GM12878 (cell line): ENCODE results near the gene RRBP1. TPM values are rescaled to one million over a fixed set of nuclear protein-coding genes. Genes with fewer than 3 reads are reported as not detected.
A peak's percentile ranks its signal among the peaks of the same experiment; 100 is the strongest.

ENCODE experiments used
- ATAC-seq: fragments of 200-7000 bp; cut with Tn5 transposase; 3 replicates; pipeline ENCODE4 v1.9.1; 2020; ENCODE audit warnings: mild to moderate bottlenecking, moderate library complexity
- BruUV-seq: library from RNA; stranded (reverse); fragments of 400-500 nt; replicated peaks from 2 replicates; lab custom pipeline; 2021; lab: Mats Ljungman, UMichigan
- CTCF ChIA-PET: fragments of 300-600 bp; sonication (Branson Sonifier 250); formaldehyde crosslinking; extraction: SDS; loops from one replicate; lab custom pipeline; 2021; ENCODE audit warnings: inconsistent platforms; lab: Yijun Ruan, JAX
- POLR2A ChIA-PET: fragments of 350-600 bp; formaldehyde crosslinking; extraction: SDS; loops from one replicate; lab custom pipeline; 2021; ENCODE audit warnings: inconsistent platforms; lab: Charles Lee
- RAD21 ChIA-PET: fragments of 300-600 bp; sonication (Branson Sonifier 250); formaldehyde crosslinking; loops from one replicate; lab custom pipeline; 2023; ENCODE audit warnings: antibody characterized with exemption; ENCODE audit not compliant: unreplicated experiment; lab: Charles Lee
- SMC1A ChIA-PET: fragments of 300-600 bp; sonication (Branson Sonifier 250); formaldehyde crosslinking; loops from one replicate; lab custom pipeline; 2023; ENCODE audit not compliant: unreplicated experiment, uncharacterized antibody; lab: Charles Lee
- DNase-seq: peaks from one replicate; pipeline ENCODE4 v3.0.0-alpha.2; 2011; ENCODE audit warnings: low read depth, low spot score
- FAIRE-seq: peaks from 3 replicates; lab custom pipeline; 2011; peaks lifted over from hg19 to GRCh38; lab: Jason Lieb, UNC
- H2AFZ ChIP-seq: 2 replicates; pipeline ENCODE4 v1.6.0; 2011; ENCODE audit warnings: low read depth, low read length, control low read depth; ENCODE audit not compliant: control insufficient read depth
- H3K27ac ChIP-seq: 2 replicates; pipeline ENCODE4 v1.5.1; 2011; ENCODE audit warnings: control low read depth; ENCODE audit not compliant: control insufficient read depth, insufficient read depth
- H3K27me3 ChIP-seq, 2 experiments: replicated peaks in 1 of 2; 2 replicates each; pipeline versions ENCODE4 v1.6.0 to v1.6.1; 2011; ENCODE audit warnings: low read length in 1 of 2; ENCODE audit not compliant: control insufficient read depth in 2 of 2, insufficient read depth in 2 of 2
- H3K36me3 ChIP-seq, 2 experiments: 2 replicates each; pipeline ENCODE4 v1.5.1; 2011; ENCODE audit warnings: low read length in 1 of 2; ENCODE audit not compliant: control insufficient read depth in 2 of 2, insufficient read depth in 2 of 2
- H3K4me1 ChIP-seq: 2 replicates; pipeline ENCODE4 v1.6.1; 2011; ENCODE audit warnings: mild to moderate bottlenecking, low read length, moderate library complexity, mixed read lengths; ENCODE audit not compliant: control insufficient read depth, insufficient read depth
- H3K4me2 ChIP-seq: 2 replicates; pipeline ENCODE4 v1.6.0; 2011; ENCODE audit warnings: control low read depth; ENCODE audit not compliant: control insufficient read depth, insufficient read depth
- H3K4me3 ChIP-seq: fragments of 200-600 bp; sonication (generic); 2 replicates; pipeline ENCODE4 v1.5.1; 2016
- H3K79me2 ChIP-seq: 2 replicates; pipeline ENCODE4 v1.6.0; 2011; ENCODE audit warnings: low read length; ENCODE audit not compliant: control insufficient read depth, insufficient read depth
- H3K9ac ChIP-seq: 2 replicates; pipeline ENCODE4 v1.8.0; 2011; ENCODE audit warnings: low read length, control low read depth, mixed read lengths; ENCODE audit not compliant: control insufficient read depth, insufficient read depth
- H3K9me3 ChIP-seq: replicated peaks from 3 replicates; pipeline ENCODE4 v1.5.1; 2011; ENCODE audit warnings: mild to moderate bottlenecking, low read length; ENCODE audit not compliant: control insufficient read depth, insufficient read depth
- H4K20me1 ChIP-seq: 2 replicates; pipeline ENCODE4 v1.6.0; 2011; ENCODE audit not compliant: control insufficient read depth, insufficient read depth
- FOXK2 ChIP-seq: fragments of 450-650 bp; IDR thresholded peaks from 2 replicates; pipeline ENCODE4 v1.6.1; 2017; ENCODE audit warnings: mild to moderate bottlenecking, moderate library complexity
- IRF4 ChIP-seq: IDR thresholded peaks from 2 replicates; pipeline ENCODE4 v1.6.1; 2011; ENCODE audit warnings: low read depth, low read length
- NR2C2 ChIP-seq: IDR thresholded peaks from 2 replicates; pipeline ENCODE4 v1.6.1; 2011; ENCODE audit warnings: borderline replicate concordance, low read depth; ENCODE audit not compliant: control insufficient read depth, insufficient read length
- PAX8 ChIP-seq: fragments of 450-650 bp; IDR thresholded peaks from 2 replicates; pipeline ENCODE4 v1.6.1; 2017; ENCODE audit warnings: mild to moderate bottlenecking, moderate library complexity
- RUNX3 ChIP-seq: IDR thresholded peaks from 2 replicates; pipeline ENCODE4 v1.6.1; 2012; ENCODE audit warnings: low read length, inconsistent platforms
- SIN3A ChIP-seq: IDR thresholded peaks from 2 replicates; pipeline ENCODE4 v1.6.1; 2012; ENCODE audit warnings: low read depth, low read length, improper control_type of control experiment
- SMAD5 ChIP-seq: IDR thresholded peaks from 2 replicates; pipeline ENCODE4 v1.6.1; 2016; ENCODE audit warnings: antibody characterized with exemption, low read depth
- WGBS: methylation state at CpG from one replicate; pipeline ENCODE4 v1.1.6; 2016; ENCODE audit warnings: low lambda C conversion rate; ENCODE audit not compliant: insufficient replicate concordance, insufficient coverage; ENCODE audit errors: missing lambda C conversion rate; 5-methylcytosine and 5-hydroxymethylcytosine counted together
- in situ Hi-C: fragments of 300-500 bp; cut with MboI; formaldehyde crosslinking; loops from 9 replicates; pipeline ENCODE4 v1.14.3; 2018; ENCODE audit warnings: mixed read lengths
- intact Hi-C: fragments of 100-400 bp; cut with micrococcal nuclease; formaldehyde crosslinking; loops from one replicate; pipeline ENCODE4 v1.14.2; 2022; ENCODE audit not compliant: unreplicated experiment
- polyA plus RNA-seq, 11 experiments: library from polyadenylated mRNA; depleted of rRNA in 4 of 11; unstranded in 6 of 11; stranded (reverse) in 5 of 11; fragments of >200 nt; fragmentation: Nextera tagmentation in 4 of 11; fragmentation: Illumina TruSeq in 1 of 11; extraction: Ambion mirVana in 4 of 11; extraction: Trizol in 1 of 11; gene quantifications; 1 replicate in 1 of 11; 2 replicates in 10 of 11; pipeline versions ENCODE4 v1.2.1 to v1.2.3, GENCODE V29; 2011 to 2016; ENCODE audit warnings: inconsistent platforms in 2 of 11, missing spikeins in 2 of 11, low read depth in 1 of 11
- total RNA-seq, 4 experiments: library from RNA; depleted of rRNA in 3 of 4; stranded (reverse); fragments of >200 nt in 3 of 4; fragmentation: Illumina TruSeq in 1 of 4; extraction: Trizol in 1 of 4; gene quantifications; 2 replicates each; pipeline versions ENCODE4 v1.2.1 to v1.2.3, GENCODE V29; 2013 to 2021
- TF ChIP-seq, protein P1 (sequence below): IDR thresholded peaks from 2 replicates; pipeline ENCODE4 v1.6.1; 2011; ENCODE audit warnings: borderline replicate concordance, low read depth, mild to moderate bottlenecking, moderate library complexity, mixed read lengths, low read length; ENCODE audit not compliant: insufficient read depth; ENCODE audit errors: extremely low read length

The RRBP1 gene
- total and polyA plus RNA-seq, 10 of the 15 experiments (the other 5 are each of a cell fraction or from before 2014, with no cell fraction given), result 1.2 to 57.4 (median 24.6) TPM

DNA sequence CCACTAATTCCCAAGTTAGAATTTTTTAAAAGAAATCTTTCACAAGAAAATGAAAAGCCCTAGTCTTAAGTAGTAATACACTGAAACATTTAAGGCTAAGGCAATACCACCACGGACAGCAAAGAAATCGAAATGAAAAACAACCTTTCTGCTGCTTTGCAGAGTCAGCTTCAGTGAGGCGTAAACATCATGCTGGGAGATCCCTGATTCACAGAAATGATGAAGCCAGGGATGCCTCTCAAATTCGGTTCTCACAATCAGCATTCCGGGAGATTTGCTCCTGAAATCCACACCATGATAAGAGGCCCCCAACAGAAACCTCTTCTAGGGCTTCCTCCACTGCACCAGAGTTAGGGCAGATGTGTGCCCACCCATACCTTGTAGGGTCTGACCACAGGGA is 18.6 kb downstream of the RRBP1 start:
- Histone ChIP-seq H3K4me3 (no peak overlapping the region), H3K9me3 (no peaks in the 10 kb centered on the region; the same call in 1 of the 3 replicates), H3K27ac (no peak overlapping the region), H2AFZ (no peak overlapping the region), H3K4me2 (peak overlapping the region; percentile 9; the same call in 1 of the 2 replicates), H3K36me3 (no peaks in the 10 kb centered on the region; a peak in 1 of 4 replicates), H3K79me2 (peaks cover 21% of the 10 kb centered on the region), H3K27me3 (no peaks in the 10 kb centered on the region), H3K4me1 (peaks cover 13% of the 10 kb centered on the region)
- in situ Hi-C loops (no loop called here), intact Hi-C loops (no loop called here)
- no peak for FAIRE-seq
- SMC1A ChIA-PET, result no interaction called here
- ATAC-seq, result no peak
- 100% methylated on average over 5 of the region's 5 CpGs for WGBS
- CTCF ChIA-PET, result interaction anchor here (4.1 kb wide), 1 partner anchor 19 kb away, joined by 23 read pairs; the partner anchor contains the start of gene RRBP1
- POLR2A ChIA-PET, result no interaction called here
- no peak for DNase-seq
- BruUV-seq, result no TSS peak
- RAD21 ChIA-PET, result no interaction called here
- TF ChIP-seq PAX8, result no peak
- TF ChIP-seq RUNX3, result no peak
- no peak for TF ChIP-seq IRF4
- no peak for TF ChIP-seq SIN3A
- TF ChIP-seq SMAD5, result no peak
- TF ChIP-seq, protein P1, sequence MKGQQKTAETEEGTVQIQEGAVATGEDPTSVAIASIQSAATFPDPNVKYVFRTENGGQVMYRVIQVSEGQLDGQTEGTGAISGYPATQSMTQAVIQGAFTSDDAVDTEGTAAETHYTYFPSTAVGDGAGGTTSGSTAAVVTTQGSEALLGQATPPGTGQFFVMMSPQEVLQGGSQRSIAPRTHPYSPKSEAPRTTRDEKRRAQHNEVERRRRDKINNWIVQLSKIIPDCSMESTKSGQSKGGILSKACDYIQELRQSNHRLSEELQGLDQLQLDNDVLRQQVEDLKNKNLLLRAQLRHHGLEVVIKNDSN, result no peak
- TF ChIP-seq FOXK2, result no peak
- no peak for TF ChIP-seq NR2C2
- TF ChIP-seq, all 136 proteins: peak for 0
- 0 out of 2 replicates have a peak, but pooled peaks cover 2% of the 10 kb centered on the region for H4K20me1 ChIP-seq
- no peak overlapping the region for H3K9ac ChIP-seq
